ENCODE data around the gene CLDN6.
A peak's percentile ranks its signal among the peaks of the same experiment; 100 is the strongest.

Gene CLDN6

GRCh38 chr16:3026609-3027488 is 8.9 kb upstream of the CLDN6 start:
- TF ChIP-seq, protein P1, sequence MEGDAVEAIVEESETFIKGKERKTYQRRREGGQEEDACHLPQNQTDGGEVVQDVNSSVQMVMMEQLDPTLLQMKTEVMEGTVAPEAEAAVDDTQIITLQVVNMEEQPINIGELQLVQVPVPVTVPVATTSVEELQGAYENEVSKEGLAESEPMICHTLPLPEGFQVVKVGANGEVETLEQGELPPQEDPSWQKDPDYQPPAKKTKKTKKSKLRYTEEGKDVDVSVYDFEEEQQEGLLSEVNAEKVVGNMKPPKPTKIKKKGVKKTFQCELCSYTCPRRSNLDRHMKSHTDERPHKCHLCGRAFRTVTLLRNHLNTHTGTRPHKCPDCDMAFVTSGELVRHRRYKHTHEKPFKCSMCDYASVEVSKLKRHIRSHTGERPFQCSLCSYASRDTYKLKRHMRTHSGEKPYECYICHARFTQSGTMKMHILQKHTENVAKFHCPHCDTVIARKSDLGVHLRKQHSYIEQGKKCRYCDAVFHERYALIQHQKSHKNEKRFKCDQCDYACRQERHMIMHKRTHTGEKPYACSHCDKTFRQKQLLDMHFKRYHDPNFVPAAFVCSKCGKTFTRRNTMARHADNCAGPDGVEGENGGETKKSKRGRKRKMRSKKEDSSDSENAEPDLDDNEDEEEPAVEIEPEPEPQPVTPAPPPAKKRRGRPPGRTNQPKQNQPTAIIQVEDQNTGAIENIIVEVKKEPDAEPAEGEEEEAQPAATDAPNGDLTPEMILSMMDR (IDR thresholded peaks at IDR 0.05; ENCODE audit: insufficient read depth, low read length, poor library complexity, severe bottlenecking), result no peak
- peaks cover 15% of the 10 kb centered on the region for H3K36me3 ChIP-seq (ENCODE audit: control insufficient read depth, insufficient read depth, low read length)
- H3K4me3 ChIP-seq (replicated peaks; ENCODE audit: low read depth, low read length), result no peak overlapping the region
- peaks cover 5% of the 10 kb centered on the region for H3K27me3 ChIP-seq (replicated peaks; ENCODE audit: control insufficient read depth, insufficient read depth, low read length)
- DNase-seq (ENCODE audit: extremely low read depth, insufficient read length), result no peak

DNA sequence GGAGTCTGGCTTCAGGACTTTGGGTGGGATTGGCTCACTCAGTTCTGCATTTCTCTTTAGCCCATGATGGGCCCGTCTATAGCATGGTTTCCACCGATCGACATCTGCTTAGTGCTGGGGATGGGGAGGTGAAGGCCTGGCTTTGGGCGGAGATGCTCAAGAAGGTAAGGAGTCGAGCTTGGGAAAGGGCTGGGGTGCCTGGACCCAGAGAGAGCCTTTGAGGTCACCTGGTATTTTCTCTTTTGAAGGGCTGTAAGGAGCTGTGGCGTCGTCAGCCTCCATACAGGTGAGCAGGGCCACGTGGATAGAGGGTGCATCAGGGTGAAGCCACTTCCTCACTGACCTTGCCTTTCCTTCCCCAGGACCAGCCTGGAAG is 8.0 kb upstream of the CLDN6 start:
- no peak for DNase-seq (ENCODE audit: extremely low read depth, insufficient read length)
- no peak overlapping the region for H3K4me3 ChIP-seq (replicated peaks; ENCODE audit: low read depth, low read length)
- peaks cover 5% of the 10 kb centered on the region for H3K27me3 ChIP-seq (replicated peaks; ENCODE audit: control insufficient read depth, insufficient read depth, low read length)
- TF ChIP-seq, protein P1 (IDR thresholded peaks at IDR 0.05; ENCODE audit: insufficient read depth, low read length, poor library complexity, severe bottlenecking), result no peak
- peaks cover 15% of the 10 kb centered on the region for H3K36me3 ChIP-seq (ENCODE audit: control insufficient read depth, insufficient read depth, low read length)

DNA sequence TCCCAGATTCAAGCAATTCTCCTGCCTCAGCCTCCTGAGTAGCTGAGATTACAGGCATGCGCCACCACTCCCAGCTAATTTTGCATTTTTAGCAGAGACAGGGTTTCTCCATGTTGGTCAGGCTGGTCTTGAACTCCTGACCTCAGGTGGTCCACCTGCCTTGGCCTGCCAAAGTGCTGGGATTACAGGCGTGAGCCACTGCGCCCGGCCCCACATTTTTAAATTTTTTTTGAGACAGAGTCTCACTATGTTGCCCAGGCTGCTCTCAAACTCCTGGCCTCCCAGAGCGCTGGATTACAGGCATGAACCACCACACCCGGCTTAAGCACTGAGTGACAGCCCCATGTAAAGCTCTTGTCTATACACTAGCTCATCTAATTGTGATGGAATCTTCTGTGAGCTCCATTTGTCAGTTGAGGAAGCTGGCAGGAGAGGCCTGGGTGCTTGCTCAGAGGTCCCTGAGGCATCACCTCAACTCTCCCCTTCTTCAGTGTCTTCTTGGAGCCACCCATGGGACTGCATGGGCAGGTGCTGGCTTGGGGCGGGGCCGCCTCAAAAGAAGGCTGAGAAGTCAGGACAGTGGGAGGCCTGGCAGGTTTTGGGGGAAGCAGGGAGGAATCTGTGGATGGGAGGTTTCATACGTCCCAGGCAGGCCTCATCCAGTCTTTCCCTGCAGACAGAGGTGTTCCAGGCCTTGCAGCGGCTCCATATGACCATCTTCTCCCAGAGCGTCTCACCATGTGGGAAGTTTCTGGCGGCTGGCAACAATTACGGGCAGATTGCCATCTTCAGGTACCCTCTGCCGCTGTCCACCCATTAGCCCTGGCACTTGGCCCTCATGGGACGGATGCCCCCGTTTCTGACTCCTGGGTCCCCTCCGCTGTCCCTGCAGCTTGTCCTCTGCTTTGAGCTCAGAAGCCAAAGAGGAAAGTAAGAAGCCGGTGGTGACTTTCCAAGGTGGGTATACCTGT is 7.3 kb upstream of the CLDN6 start:
- H3K36me3 ChIP-seq (ENCODE audit: control insufficient read depth, insufficient read depth, low read length), result peaks cover 15% of the 10 kb centered on the region

DNA sequence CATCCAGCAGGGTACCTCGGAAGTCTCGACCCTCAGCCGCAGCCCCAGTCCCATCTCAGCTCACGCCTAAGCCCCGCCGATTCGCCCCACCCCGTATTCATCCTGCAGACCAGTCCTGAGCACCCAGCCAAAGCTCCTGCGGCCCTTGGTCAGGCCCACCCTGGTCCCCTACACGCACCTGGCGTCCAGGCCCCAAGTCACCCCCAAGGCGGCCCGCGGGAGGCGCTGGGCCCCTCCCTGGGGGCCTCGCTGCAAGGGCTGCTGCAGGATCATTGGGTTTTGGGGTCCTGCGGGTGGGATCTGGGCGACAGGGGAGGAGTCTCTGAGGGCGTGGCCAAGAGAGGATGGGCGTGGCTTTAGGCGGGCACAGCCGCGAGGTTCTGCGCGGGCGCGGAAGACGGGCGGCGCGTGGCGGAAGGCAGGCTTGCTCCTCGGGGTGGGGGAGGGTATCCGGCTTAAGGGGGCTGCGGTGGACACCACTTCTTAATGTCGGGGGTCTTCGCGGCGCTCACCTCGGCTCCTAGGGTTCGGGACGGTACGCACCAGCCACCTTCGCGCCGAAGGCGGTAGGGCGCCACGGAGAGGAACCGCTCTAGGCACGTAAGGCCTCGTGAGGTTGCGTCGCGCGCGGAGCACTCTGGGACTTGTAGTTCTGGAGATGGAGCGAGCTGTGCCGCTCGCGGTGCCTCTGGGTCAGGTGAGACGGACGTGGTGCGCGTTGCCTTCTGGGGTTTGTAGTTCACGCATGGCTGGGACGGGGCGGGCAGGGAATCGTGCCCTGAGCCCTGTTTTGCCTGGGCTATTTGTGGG is 5.9 kb upstream of the CLDN6 start, which contains the start of the genes HCFC1R1 and THOC6:
Gene HCFC1R1 (minus strand): TSS at position 274 of the 810 bp plus-strand sequence. CDS start 1 bp downstream, at position 273.
Gene THOC6 (plus strand): TSS at position 367 of the 810 bp plus-strand sequence. CDS start 292 bp downstream, at position 659.
- H3K36me3 ChIP-seq (ENCODE audit: control insufficient read depth, insufficient read depth, low read length), result peaks cover 15% of the 10 kb centered on the region

More for the DNA sequence above, 7.3 kb upstream of the CLDN6 start:
- no peak overlapping the region for H3K4me3 ChIP-seq (replicated peaks; ENCODE audit: low read depth, low read length)
- H3K27me3 ChIP-seq (replicated peaks; ENCODE audit: control insufficient read depth, insufficient read depth, low read length), result peaks cover 5% of the 10 kb centered on the region
- TF ChIP-seq, protein P1 (IDR thresholded peaks at IDR 0.05; ENCODE audit: insufficient read depth, low read length, poor library complexity, severe bottlenecking), result no peak
- DNase-seq (ENCODE audit: extremely low read depth, insufficient read length), result no peak

DNA sequence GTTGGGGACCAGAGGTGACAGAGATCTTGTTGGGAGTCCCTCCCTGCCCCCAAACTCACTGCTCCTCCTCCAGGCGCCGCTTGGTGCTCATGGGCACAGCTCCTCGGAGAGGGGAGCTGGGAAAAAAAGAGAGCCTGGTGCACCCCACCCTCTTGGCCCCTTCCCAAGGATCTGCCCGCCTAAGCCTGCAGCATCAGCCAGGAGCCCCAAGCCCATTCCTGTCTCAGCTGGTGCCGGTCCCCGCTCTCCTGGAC is 5.4 kb upstream of the CLDN6 start:
- peak overlapping the region; percentile 82 for H3K4me3 ChIP-seq (replicated peaks; ENCODE audit: low read depth, low read length)
- TF ChIP-seq, protein P1 (IDR thresholded peaks at IDR 0.05; ENCODE audit: insufficient read depth, low read length, poor library complexity, severe bottlenecking), result no peak
- DNase-seq (ENCODE audit: extremely low read depth, insufficient read length), result no peak
- peaks cover 15% of the 10 kb centered on the region for H3K36me3 ChIP-seq (ENCODE audit: control insufficient read depth, insufficient read depth, low read length)
- H3K27me3 ChIP-seq (replicated peaks; ENCODE audit: control insufficient read depth, insufficient read depth, low read length), result no peaks in the 10 kb centered on the region

More for the DNA sequence above, 5.9 kb upstream of the CLDN6 start, which contains the start of the genes HCFC1R1 and THOC6:
- H3K4me3 ChIP-seq (replicated peaks; ENCODE audit: low read depth, low read length), result peak within 1 kb of the TSS; percentile 82
- no peaks in the 10 kb centered on the region; the same call in none of the 2 replicates for H3K27me3 ChIP-seq (replicated peaks; ENCODE audit: control insufficient read depth, insufficient read depth, low read length)
- DNase-seq (ENCODE audit: extremely low read depth, insufficient read length), result peak; percentile 95
- TF ChIP-seq, protein P1 (IDR thresholded peaks at IDR 0.05; ENCODE audit: insufficient read depth, low read length, poor library complexity, severe bottlenecking), result no peak

All from GM06990 (cell line).